HG03354 (cell line): ENCODE results near the gene PICALM.
"Not testable (repeated sequence)": the region's sequence is repeated elsewhere in the genome, so short reads cannot be mapped to it uniquely, and the experiment has no call there.

Experiments used
- ATAC-seq: cut with Tn5 transposase; IDR thresholded peaks from one replicate; pipeline ENCODE4 v1.9.1; 2021; ENCODE audit warnings: mild to moderate bottlenecking; ENCODE audit not compliant: unreplicated experiment, poor library complexity, severe bottlenecking

The PICALM gene

GRCh38 chr11:85948884-85949283 is 120.0 kb downstream of the PICALM start:
- peak; percentile 43 for ATAC-seq

GRCh38 chr11:85947431-85948272 is 121.2 kb downstream of the PICALM start:
- ATAC-seq: no peak

GRCh38 chr11:85946221-85946620 is 122.7 kb downstream of the PICALM start:
- no peak for ATAC-seq

GRCh38 chr11:85945788-85946187 is 123.1 kb downstream of the PICALM start:
- ATAC-seq: no peak

- ATAC-seq: no peak
Observed at GRCh38 chr11:85945296-85945695, 123.6 kb downstream of the PICALM start.

- ATAC-seq: peak; percentile 78
Observed at GRCh38 chr11:85941380-85941973, 127.4 kb downstream of the PICALM start.

- no peak for ATAC-seq
Observed at GRCh38 chr11:85939099-85940015, 129.5 kb downstream of the PICALM start.

- no peak for ATAC-seq
Observed at GRCh38 chr11:85937835-85938234, 131.0 kb downstream of the PICALM start.

- ATAC-seq: no peak
Observed at GRCh38 chr11:85935751-85936150, 133.1 kb downstream of the PICALM start.

GRCh38 chr11:85934596-85935169 is 134.2 kb downstream of the PICALM start:
- ATAC-seq: no peak

GRCh38 chr11:85930879-85931366 is 138.0 kb downstream of the PICALM start:
- no peak for ATAC-seq

- ATAC-seq: not testable (repeated sequence)
Observed at GRCh38 chr11:85926653-85927214, 142.2 kb downstream of the PICALM start.

GRCh38 chr11:85923455-85923854 is 145.4 kb downstream of the PICALM start:
- no peak for ATAC-seq

- ATAC-seq: peak; percentile 64
Observed at GRCh38 chr11:85922367-85922766, 146.5 kb downstream of the PICALM start.

- no peak for ATAC-seq
Observed at GRCh38 chr11:85918910-85919794, 149.7 kb downstream of the PICALM start.

GRCh38 chr11:85914425-85914824 is 154.5 kb downstream of the PICALM start:
- no peak for ATAC-seq

GRCh38 chr11:85913513-85913912 is 155.4 kb downstream of the PICALM start:
- ATAC-seq: no peak

- ATAC-seq: no peak
Observed at GRCh38 chr11:85912414-85912813, 156.5 kb downstream of the PICALM start.
